ENCODE results near the gene TRIP4.

TRIP4 gene

GRCh38 chr15:64447536-64448315 lies 60.1 kb downstream of the TRIP4 start:
- DNase-seq: no peak

- peak in 1 of 3 experiments; percentile 29 for DNase-seq
Observed at GRCh38 chr15:64452988-64453688, 65.5 kb downstream of the TRIP4 start.

- DNase-seq: no peak
Observed at GRCh38 chr15:64453689-64454037, 66.0 kb downstream of the TRIP4 start.

- DNase-seq: no peak
Observed at GRCh38 chr15:64454282-64454681, 66.6 kb downstream of the TRIP4 start.

- no peak for DNase-seq
Observed at GRCh38 chr15:64455961-64456371, 68.3 kb downstream of the TRIP4 start.

- no peak for DNase-seq
Observed at GRCh38 chr15:64456634-64457108, 69.0 kb downstream of the TRIP4 start.

- no peak for DNase-seq
Observed at GRCh38 chr15:64459066-64459781, 71.6 kb downstream of the TRIP4 start.

- peak; percentile 88 to 97 (median 96) for DNase-seq
Observed at GRCh38 chr15:64460206-64460723, 72.6 kb downstream of the TRIP4 start, which contains the start of gene ZNF609. Gene ZNF609, plus strand, starts transcription at chr15:64460578. Its CDS starts 38,842 bp downstream, at chr15:64499420.

GRCh38 chr15:64460724-64461720 lies 73.4 kb downstream of the TRIP4 start:
- DNase-seq: peak; percentile 4 to 94 (median 86)

- DNase-seq: peak; percentile 54 to 94 (median 86)
Observed at GRCh38 chr15:64461721-64462162, 74.1 kb downstream of the TRIP4 start.

- DNase-seq: no peak
Observed at GRCh38 chr15:64462492-64462891, 74.9 kb downstream of the TRIP4 start.

- DNase-seq: peak; percentile 49 to 90 (median 60)
Observed at GRCh38 chr15:64464276-64465005, 76.8 kb downstream of the TRIP4 start.

- DNase-seq: peak in 1 of 3 experiments; percentile 54
Observed at GRCh38 chr15:64466408-64467141, 78.9 kb downstream of the TRIP4 start.

- no peak for DNase-seq
Observed at GRCh38 chr15:64472161-64472560, 84.5 kb downstream of the TRIP4 start.

- no peak for DNase-seq
Observed at GRCh38 chr15:64474846-64475245, 87.2 kb downstream of the TRIP4 start.

GRCh38 chr15:64476550-64476949 lies 88.9 kb downstream of the TRIP4 start:
- DNase-seq: no peak

GRCh38 chr15:64478863-64479262 lies 91.2 kb downstream of the TRIP4 start:
- DNase-seq: no peak

- DNase-seq: no peak
Observed at GRCh38 chr15:64480891-64481290, 93.3 kb downstream of the TRIP4 start.

- no peak for DNase-seq
Observed at GRCh38 chr15:64483749-64484148, 96.1 kb downstream of the TRIP4 start.

- no peak for DNase-seq
Observed at GRCh38 chr15:64485796-64486195, 98.2 kb downstream of the TRIP4 start.
